HCT116 (cell line): ENCODE measurements around the gene PHLDB3. TPM values are rescaled to one million over a fixed set of nuclear protein-coding genes. Genes with fewer than 3 reads are reported as not detected.

Source experiments
- ATAC-seq: fragments of 200-7000 bp; cut with Tn5 transposase; 2 replicates; pipeline ENCODE4 v1.9.1; 2020; ENCODE audit warnings: mild to moderate bottlenecking, moderate library complexity
- BruUV-seq: library from RNA; stranded (reverse); fragments of 400-500 nt; replicated peaks from 2 replicates; lab custom pipeline; 2021; lab: Mats Ljungman, UMichigan
- CTCF ChIA-PET: fragments of 300-600 bp; sonication (Branson Sonifier 250); formaldehyde crosslinking; loops from one replicate; lab custom pipeline; 2021; ENCODE audit warnings: antibody characterized with exemption; lab: Charles Lee
- POLR2A ChIA-PET: fragments of 300-600, 350-600 bp; sonication (Branson Sonifier 250); formaldehyde crosslinking; loops from one replicate; lab custom pipeline; 2021; ENCODE audit warnings: antibody characterized with exemption; lab: Charles Lee
- RAD21 ChIA-PET, 2 experiments: fragments of 300-600 bp; sonication (Branson Sonifier 250); formaldehyde crosslinking; loops; one replicate each; lab custom pipeline; 2023; ENCODE audit warnings: low total read pairs in 2 of 2; ENCODE audit not compliant: uncharacterized antibody in 2 of 2, unreplicated experiment in 2 of 2, low non-redundant PET in 1 of 2; lab: Charles Lee
- DNase-seq: peaks from one replicate; pipeline ENCODE4 v3.0.0-alpha.2; 2010; ENCODE audit warnings: low read depth, low spot score
- H2AFZ ChIP-seq: fragments of 200-600 bp; shearing (Covaris generic), sonication (generic); 2 replicates; pipeline ENCODE4 v1.6.1; 2017; ENCODE audit warnings: low read depth, mixed run types, mixed read lengths, antibody characterized with exemption, low read length; ENCODE audit not compliant: poor library complexity, severe bottlenecking
- H3K27ac ChIP-seq: 2 replicates; pipeline ENCODE4 v1.5.1; 2012; ENCODE audit warnings: low read depth, low read length
- H3K27me3 ChIP-seq: fragments of 200-600 bp; sonication (generic); 2 replicates; pipeline ENCODE4 v1.6.1; 2016; ENCODE audit warnings: mixed run types, low read length, mixed read lengths; ENCODE audit not compliant: insufficient read depth
- H3K36me3 ChIP-seq, 2 experiments: fragments of 200-500 bp in 1 of 2; fragments of 200-600 bp in 1 of 2; sonication (Bioruptor generic) in 1 of 2; sonication (generic) in 1 of 2; 2 replicates each; pipeline versions ENCODE4 v1.5.1 to v1.6.1; 2014 to 2016; ENCODE audit warnings: low read length in 2 of 2, inconsistent platforms in 1 of 2, mixed read lengths in 1 of 2, mixed run types in 1 of 2; ENCODE audit not compliant: insufficient read depth in 2 of 2, control insufficient read depth in 1 of 2
- H3K4me1 ChIP-seq, 2 experiments: fragments of 200-600 bp in 1 of 2; sonication (generic) in 1 of 2; 2 replicates each; pipeline versions ENCODE4 v1.5.1 to v1.6.1; 2012 to 2017; ENCODE audit warnings: low read length in 2 of 2, inconsistent platforms in 1 of 2, mild to moderate bottlenecking in 1 of 2, mixed read lengths in 1 of 2, mixed run types in 1 of 2, moderate library complexity in 1 of 2; ENCODE audit not compliant: insufficient read depth in 2 of 2, control insufficient read depth in 1 of 2
- H3K4me2 ChIP-seq: fragments of 200-600 bp; sonication (generic); 2 replicates; pipeline ENCODE4 v1.6.1; 2017; ENCODE audit warnings: mixed run types, low read length, mixed read lengths
- H3K4me3 ChIP-seq, 2 experiments: fragments of 200-600 bp in 1 of 2; sonication (generic) in 1 of 2; replicated peaks in 1 of 2; 2 replicates each; pipeline ENCODE4 v1.5.1; 2011 to 2016; ENCODE audit warnings: low read length in 2 of 2, control low read depth in 1 of 2, low read depth in 1 of 2, mild to moderate bottlenecking in 1 of 2, mixed read lengths in 1 of 2, mixed run types in 1 of 2
- H3K79me2 ChIP-seq: fragments of 200-600 bp; sonication (generic); 2 replicates; pipeline ENCODE4 v1.6.1; 2017; ENCODE audit warnings: mild to moderate bottlenecking, mixed run types, low read length, moderate library complexity, mixed read lengths; ENCODE audit not compliant: insufficient read depth
- H3K9ac ChIP-seq: fragments of 200-600 bp; sonication (generic); 2 replicates; pipeline ENCODE4 v1.6.1; 2016; ENCODE audit warnings: low read length, mixed read lengths
- H3K9me2 ChIP-seq: fragments of 200-600 bp; sonication (generic), shearing (Covaris generic); 2 replicates; pipeline ENCODE4 v1.6.1; 2017; ENCODE audit warnings: mixed run types, mild to moderate bottlenecking, moderate library complexity; ENCODE audit not compliant: insufficient read depth
- H3K9me3 ChIP-seq, 2 experiments: fragments of 200-500 bp in 1 of 2; fragments of 200-600 bp in 1 of 2; sonication (Bioruptor generic) in 1 of 2; sonication (generic) in 1 of 2; 2 replicates each; pipeline ENCODE4 v1.6.1; 2014 to 2017; ENCODE audit warnings: low read length in 2 of 2, mixed read lengths in 2 of 2, inconsistent platforms in 1 of 2, low read depth in 1 of 2, mild to moderate bottlenecking in 1 of 2, mixed run types in 1 of 2, moderate library complexity in 1 of 2; ENCODE audit not compliant: control insufficient read depth in 1 of 2, insufficient read depth in 1 of 2
- H4K20me1 ChIP-seq: fragments of 200-600 bp; sonication (generic), shearing (Covaris generic); 2 replicates; pipeline ENCODE4 v1.6.1; 2017; ENCODE audit warnings: mixed run types, mild to moderate bottlenecking, moderate library complexity; ENCODE audit not compliant: insufficient read depth
- CBX3 ChIP-seq: IDR thresholded peaks from 2 replicates; pipeline ENCODE4 v1.6.1; 2012; ENCODE audit warnings: low read depth
- CEBPB ChIP-seq: IDR thresholded peaks from 2 replicates; pipeline ENCODE4 v1.6.1; 2012; ENCODE audit warnings: low read depth
- ELF1 ChIP-seq: IDR thresholded peaks from 2 replicates; pipeline ENCODE4 v1.6.1; 2012; ENCODE audit warnings: low read depth, borderline replicate concordance
- EZH2 ChIP-seq: fragments of 200-600 bp; sonication (generic); IDR thresholded peaks from 2 replicates; pipeline ENCODE4 v1.6.1; 2017; ENCODE audit warnings: antibody characterized with exemption, mixed run types
- JUND ChIP-seq: IDR thresholded peaks from 2 replicates; pipeline ENCODE4 v1.6.1; 2012
- POLR2A ChIP-seq: IDR thresholded peaks from 2 replicates; pipeline ENCODE4 v1.7.0; 2011; ENCODE audit warnings: borderline replicate concordance; ENCODE audit not compliant: insufficient read depth, insufficient read length; ENCODE audit errors: extremely low read depth
- SIN3A ChIP-seq: IDR thresholded peaks from 2 replicates; pipeline ENCODE4 v1.6.1; 2012; ENCODE audit warnings: low read depth
- SRF ChIP-seq: IDR thresholded peaks from 2 replicates; pipeline ENCODE4 v1.6.1; 2012; ENCODE audit warnings: low read depth
- TCF7L2 ChIP-seq: IDR thresholded peaks from 2 replicates; pipeline ENCODE4 v1.7.0; 2011; ENCODE audit warnings: borderline replicate concordance, inconsistent platforms; ENCODE audit not compliant: insufficient read depth, insufficient read length; ENCODE audit errors: extremely low read depth
- YY1 ChIP-seq: IDR thresholded peaks from 2 replicates; pipeline ENCODE4 v1.6.1; 2011; ENCODE audit warnings: low read length, low read depth, moderate library complexity, mild to moderate bottlenecking; ENCODE audit not compliant: insufficient replicate concordance; ENCODE audit errors: extremely low read depth
- intact Hi-C: fragments of 100-400 bp; cut with micrococcal nuclease; formaldehyde crosslinking; loops from 2 replicates; pipeline ENCODE4 v1.10.0; 2022
- total RNA-seq: library from RNA; stranded (reverse); gene quantifications from one replicate; pipeline ENCODE4 v1.2.1, GENCODE V29; 2021; ENCODE audit not compliant: unreplicated experiment
- TF ChIP-seq, protein P1 (sequence below): IDR thresholded peaks from 2 replicates; pipeline ENCODE4 v1.6.1; 2012
- TF ChIP-seq, protein P2 (sequence below): IDR thresholded peaks from 2 replicates; pipeline ENCODE4 v1.6.1; 2011; ENCODE audit warnings: mild to moderate bottlenecking, low read length, moderate library complexity; ENCODE audit not compliant: insufficient replicate concordance; ENCODE audit errors: extremely low read depth
- TF ChIP-seq, protein P3 (sequence below), 3 experiments: fragments of 200-600 bp in 1 of 3; sonication (generic) in 1 of 3; IDR thresholded peaks in 2 of 3; conservative IDR thresholded peaks in 1 of 3; 2 replicates each; pipeline ENCODE4 v1.5.1; 2012 to 2017; ENCODE audit warnings: low read depth in 2 of 3, low read length in 2 of 3, antibody characterized with exemption in 1 of 3, borderline replicate concordance in 1 of 3, control low read depth in 1 of 3, mild to moderate bottlenecking in 1 of 3, mixed read lengths in 1 of 3, mixed run types in 1 of 3, moderate library complexity in 1 of 3; ENCODE audit not compliant: insufficient read depth in 1 of 3
- TF ChIP-seq, protein P4 (sequence below): IDR thresholded peaks from 2 replicates; pipeline ENCODE4 v1.6.1; 2012; ENCODE audit warnings: low read depth

Gene PHLDB3
- total RNA-seq, 1 experiment from 2014 or later, result 15.5 TPM

DNA sequence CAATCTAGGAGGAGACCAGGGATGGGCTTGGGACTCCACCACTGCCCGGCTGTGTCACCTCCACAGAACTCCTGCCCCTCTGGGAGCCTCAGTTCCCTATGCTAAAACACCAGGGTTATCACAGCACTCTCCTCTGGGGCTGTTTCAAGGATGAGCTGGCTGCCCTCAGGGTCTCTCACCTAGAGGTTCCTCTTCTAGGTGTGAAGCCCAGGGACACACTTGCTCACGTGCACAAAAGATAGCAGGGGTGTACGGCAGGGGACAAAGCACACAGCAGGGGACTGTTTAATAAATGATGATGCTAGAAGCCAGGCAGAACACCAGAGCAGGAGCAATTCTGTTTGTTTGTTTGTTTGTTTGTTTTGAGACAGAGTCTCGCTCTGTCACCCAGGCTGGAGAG lies 22.4 kb downstream of the PHLDB3 start:
- no peaks in the 10 kb centered on the region for H3K79me2 ChIP-seq
- no peaks in the 10 kb centered on the region for H3K4me1 ChIP-seq
- ATAC-seq, result no peak
- no peaks in the 10 kb centered on the region for H3K9me3 ChIP-seq
- no peak overlapping the region for H3K27ac ChIP-seq
- RAD21 ChIA-PET, result no interaction called here
- TF ChIP-seq CEBPB, result no peak
- TF ChIP-seq EZH2, result no peak
- no peak for TF ChIP-seq ELF1
- TF ChIP-seq, protein P1, sequence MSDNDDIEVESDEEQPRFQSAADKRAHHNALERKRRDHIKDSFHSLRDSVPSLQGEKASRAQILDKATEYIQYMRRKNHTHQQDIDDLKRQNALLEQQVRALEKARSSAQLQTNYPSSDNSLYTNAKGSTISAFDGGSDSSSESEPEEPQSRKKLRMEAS, result no peak
- no peak for TF ChIP-seq SIN3A
- TF ChIP-seq, protein P2, sequence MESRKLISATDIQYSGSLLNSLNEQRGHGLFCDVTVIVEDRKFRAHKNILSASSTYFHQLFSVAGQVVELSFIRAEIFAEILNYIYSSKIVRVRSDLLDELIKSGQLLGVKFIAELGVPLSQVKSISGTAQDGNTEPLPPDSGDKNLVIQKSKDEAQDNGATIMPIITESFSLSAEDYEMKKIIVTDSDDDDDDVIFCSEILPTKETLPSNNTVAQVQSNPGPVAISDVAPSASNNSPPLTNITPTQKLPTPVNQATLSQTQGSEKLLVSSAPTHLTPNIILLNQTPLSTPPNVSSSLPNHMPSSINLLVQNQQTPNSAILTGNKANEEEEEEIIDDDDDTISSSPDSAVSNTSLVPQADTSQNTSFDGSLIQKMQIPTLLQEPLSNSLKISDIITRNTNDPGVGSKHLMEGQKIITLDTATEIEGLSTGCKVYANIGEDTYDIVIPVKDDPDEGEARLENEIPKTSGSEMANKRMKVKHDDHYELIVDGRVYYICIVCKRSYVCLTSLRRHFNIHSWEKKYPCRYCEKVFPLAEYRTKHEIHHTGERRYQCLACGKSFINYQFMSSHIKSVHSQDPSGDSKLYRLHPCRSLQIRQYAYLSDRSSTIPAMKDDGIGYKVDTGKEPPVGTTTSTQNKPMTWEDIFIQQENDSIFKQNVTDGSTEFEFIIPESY, result no peak
- TF ChIP-seq JUND, result no peak
- TF ChIP-seq CBX3, result no peak
- TF ChIP-seq POLR2A, result no peak
- no peak for TF ChIP-seq SRF
- TF ChIP-seq YY1, result no peak
- no peak for TF ChIP-seq TCF7L2
- TF ChIP-seq, protein P3, sequence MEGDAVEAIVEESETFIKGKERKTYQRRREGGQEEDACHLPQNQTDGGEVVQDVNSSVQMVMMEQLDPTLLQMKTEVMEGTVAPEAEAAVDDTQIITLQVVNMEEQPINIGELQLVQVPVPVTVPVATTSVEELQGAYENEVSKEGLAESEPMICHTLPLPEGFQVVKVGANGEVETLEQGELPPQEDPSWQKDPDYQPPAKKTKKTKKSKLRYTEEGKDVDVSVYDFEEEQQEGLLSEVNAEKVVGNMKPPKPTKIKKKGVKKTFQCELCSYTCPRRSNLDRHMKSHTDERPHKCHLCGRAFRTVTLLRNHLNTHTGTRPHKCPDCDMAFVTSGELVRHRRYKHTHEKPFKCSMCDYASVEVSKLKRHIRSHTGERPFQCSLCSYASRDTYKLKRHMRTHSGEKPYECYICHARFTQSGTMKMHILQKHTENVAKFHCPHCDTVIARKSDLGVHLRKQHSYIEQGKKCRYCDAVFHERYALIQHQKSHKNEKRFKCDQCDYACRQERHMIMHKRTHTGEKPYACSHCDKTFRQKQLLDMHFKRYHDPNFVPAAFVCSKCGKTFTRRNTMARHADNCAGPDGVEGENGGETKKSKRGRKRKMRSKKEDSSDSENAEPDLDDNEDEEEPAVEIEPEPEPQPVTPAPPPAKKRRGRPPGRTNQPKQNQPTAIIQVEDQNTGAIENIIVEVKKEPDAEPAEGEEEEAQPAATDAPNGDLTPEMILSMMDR (IDR thresholded peaks at IDR 0.05 in 2 of 3, conservative IDR thresholded peaks at IDR 0.05 in 1 of 3; ENCODE audit: borderline replicate concordance in 1 of 3, insufficient read depth in 1 of 3, low read depth in 2 of 3, low read length in 2 of 3), result no peak
- TF ChIP-seq, protein P4, sequence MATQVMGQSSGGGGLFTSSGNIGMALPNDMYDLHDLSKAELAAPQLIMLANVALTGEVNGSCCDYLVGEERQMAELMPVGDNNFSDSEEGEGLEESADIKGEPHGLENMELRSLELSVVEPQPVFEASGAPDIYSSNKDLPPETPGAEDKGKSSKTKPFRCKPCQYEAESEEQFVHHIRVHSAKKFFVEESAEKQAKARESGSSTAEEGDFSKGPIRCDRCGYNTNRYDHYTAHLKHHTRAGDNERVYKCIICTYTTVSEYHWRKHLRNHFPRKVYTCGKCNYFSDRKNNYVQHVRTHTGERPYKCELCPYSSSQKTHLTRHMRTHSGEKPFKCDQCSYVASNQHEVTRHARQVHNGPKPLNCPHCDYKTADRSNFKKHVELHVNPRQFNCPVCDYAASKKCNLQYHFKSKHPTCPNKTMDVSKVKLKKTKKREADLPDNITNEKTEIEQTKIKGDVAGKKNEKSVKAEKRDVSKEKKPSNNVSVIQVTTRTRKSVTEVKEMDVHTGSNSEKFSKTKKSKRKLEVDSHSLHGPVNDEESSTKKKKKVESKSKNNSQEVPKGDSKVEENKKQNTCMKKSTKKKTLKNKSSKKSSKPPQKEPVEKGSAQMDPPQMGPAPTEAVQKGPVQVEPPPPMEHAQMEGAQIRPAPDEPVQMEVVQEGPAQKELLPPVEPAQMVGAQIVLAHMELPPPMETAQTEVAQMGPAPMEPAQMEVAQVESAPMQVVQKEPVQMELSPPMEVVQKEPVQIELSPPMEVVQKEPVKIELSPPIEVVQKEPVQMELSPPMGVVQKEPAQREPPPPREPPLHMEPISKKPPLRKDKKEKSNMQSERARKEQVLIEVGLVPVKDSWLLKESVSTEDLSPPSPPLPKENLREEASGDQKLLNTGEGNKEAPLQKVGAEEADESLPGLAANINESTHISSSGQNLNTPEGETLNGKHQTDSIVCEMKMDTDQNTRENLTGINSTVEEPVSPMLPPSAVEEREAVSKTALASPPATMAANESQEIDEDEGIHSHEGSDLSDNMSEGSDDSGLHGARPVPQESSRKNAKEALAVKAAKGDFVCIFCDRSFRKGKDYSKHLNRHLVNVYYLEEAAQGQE, result no peak
- H4K20me1 ChIP-seq, result no peaks in the 10 kb centered on the region
- DNase-seq, result no peak
- no peaks in the 10 kb centered on the region for H3K9me2 ChIP-seq
- CTCF ChIA-PET, result no interaction called here
- POLR2A ChIA-PET, result no interaction called here
- no peak overlapping the region for H3K9ac ChIP-seq
- H3K36me3 ChIP-seq, result no peaks in the 10 kb centered on the region
- H3K4me2 ChIP-seq, result no peak overlapping the region
- no peaks in the 10 kb centered on the region for H3K27me3 ChIP-seq
- H2AFZ ChIP-seq, result no peak overlapping the region
- BruUV-seq, result no TSS peak
- intact Hi-C loops, result no loop called here
- H3K4me3 ChIP-seq, result no peak overlapping the region
